Measurements from ENCODE around the gene ADAMTS12.

GRCh38 chr5:33939556-33940262 is 47.9 kb upstream of the ADAMTS12 start:
- no peak for TF ChIP-seq STAT6 (CRISPR knock-in tag; IDR thresholded peaks at IDR 0.05)
- no peak for TF ChIP-seq RBBP5 (IDR thresholded peaks at IDR 0.05; ENCODE audit: borderline replicate concordance, insufficient read depth, low read length, poor library complexity, severe bottlenecking)
- no peak for TF ChIP-seq CTCF (IDR thresholded peaks at IDR 0.05 in 2 of 3, conservative IDR thresholded peaks at IDR 0.05 in 1 of 3; ENCODE audit: insufficient read depth in 2 of 3, low read depth in 1 of 3, low read length in 3 of 3)
- no peak for TF ChIP-seq ZC3H4 (CRISPR knock-in tag; IDR thresholded peaks at IDR 0.05; ENCODE audit: borderline replicate concordance)
